ENCODE data around the gene RAB3C.

RAB3C gene

DNA sequence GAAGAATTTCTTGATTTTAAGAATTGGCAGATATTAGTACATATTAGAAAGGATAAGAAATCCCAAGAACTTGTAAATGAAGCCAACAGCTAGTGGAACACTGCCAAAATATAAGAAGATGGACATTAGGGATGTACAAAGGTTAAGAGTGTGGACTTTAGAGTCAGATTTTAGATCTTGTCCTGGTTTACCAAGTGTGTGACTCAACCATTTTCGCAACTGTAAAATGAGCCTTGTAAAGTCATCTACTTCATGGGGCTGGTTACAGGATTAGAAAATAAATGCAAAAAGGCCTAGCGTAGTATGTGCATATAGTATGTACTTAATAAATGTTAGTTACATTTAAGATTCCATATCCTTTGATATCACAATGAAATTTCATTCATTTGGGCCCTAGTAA is 260.0 kb downstream of the RAB3C start:
- DNase-seq = no peak

DNA sequence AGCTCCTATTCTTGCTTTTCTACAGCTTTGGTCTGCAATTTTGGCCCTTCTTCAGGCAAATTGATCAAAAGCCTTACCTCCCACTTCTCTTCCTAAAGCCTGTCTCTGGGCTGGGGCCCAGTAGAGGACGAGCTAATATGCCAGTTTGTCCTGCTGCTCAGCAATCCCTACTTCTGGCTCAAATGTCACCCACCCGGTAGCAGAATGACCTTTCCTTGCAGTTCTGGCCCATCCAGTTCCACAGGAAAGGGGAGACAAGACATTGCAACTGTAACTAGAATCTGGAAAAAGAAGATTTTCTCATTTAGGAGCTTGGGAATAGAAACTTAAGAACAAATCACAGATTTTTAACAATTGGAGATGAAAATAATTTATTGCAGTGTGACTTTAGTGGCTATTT is 261.5 kb downstream of the RAB3C start:
- no peak for DNase-seq

DNA sequence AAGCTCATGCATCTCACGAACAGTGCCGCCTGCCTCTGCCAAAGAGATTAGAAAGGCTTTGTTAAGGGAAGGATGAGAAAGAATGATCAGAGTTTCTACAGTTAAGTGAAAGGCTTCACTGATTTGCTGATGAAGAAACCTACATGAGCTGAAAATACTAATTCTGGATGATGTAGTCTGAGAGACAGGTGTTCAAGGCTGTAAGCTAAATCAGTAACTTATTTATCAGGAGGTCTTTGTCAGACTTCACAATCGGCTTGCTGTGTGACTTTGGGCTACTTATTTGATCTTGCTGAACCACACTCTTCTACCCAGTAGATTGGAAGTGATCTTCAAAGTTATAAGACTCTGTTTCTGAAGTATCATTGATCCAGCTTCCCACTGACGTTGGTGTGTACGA is 264.2 kb downstream of the RAB3C start:
- DNase-seq = no peak

DNA sequence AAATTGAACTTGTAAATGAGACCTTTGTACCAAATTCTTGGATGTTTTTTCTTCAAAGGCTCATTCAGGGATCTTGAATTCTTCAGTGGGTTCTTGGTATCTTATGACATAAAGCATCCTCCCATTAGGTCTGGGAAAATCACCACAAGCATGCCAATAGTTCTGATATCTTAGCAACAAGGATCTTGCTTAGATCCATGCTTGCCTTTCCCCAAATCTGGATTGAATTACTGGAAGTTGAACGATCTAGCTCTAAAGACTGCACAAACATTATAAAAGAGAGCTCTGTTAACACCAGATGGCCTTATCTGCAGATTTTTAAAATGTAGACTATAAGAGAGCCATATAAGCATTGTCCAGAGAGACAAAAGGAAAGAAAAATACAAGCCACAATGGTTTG is 266.3 kb downstream of the RAB3C start:
- DNase-seq = peak; percentile 22

DNA sequence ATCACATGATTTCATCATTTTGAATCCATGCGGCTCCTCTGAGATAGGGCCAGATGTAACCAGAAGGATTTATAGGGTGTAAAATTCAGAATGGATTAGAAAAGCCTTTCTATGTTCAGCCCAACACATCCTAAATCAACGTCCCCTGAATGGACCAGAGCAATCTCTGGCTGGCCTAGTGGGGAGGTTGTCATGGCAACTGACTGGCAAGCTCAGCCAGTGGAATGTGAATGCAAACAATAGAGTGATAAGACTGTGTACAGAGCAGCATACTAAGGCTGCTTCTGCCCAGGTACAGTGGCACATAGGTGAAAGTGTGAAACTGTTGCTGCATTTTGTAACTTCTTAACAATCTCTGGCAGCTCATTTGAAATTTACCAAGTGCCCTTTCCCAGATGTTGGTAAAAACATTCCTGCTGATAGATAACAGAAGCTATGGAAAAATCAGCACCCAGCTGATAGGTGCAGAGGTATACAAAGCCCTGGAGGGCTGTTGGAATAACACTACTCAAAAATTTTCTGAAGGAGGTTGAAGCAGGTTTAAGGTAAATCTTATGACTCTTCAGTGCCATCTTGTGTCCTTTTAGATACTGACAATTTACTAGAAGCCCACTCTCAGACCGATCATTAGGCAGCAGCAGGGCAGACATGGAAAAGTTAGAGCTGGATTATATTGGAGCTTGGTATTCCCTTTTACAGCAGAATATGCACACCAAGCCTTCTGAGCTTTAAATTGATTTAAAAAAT is 267.2 kb downstream of the RAB3C start:
- peak; percentile 27 for DNase-seq

DNA sequence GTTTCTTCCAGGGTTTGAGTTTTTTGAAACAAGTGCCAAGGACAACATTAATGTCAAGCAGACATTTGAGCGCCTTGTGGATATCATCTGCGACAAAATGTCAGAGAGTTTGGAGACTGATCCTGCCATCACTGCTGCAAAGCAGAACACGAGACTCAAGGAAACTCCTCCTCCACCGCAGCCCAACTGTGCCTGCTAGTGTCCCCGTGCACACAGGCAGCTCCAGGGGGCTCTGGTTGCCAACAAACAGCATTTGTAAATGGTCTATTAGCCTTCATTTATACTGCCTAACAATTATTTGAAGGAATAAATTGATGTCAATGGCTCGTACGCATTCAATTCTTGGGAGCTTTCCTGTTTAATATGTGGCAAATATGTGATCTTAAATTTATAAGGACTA is 268.3 kb downstream of the RAB3C start:
- no peak for DNase-seq

DNA sequence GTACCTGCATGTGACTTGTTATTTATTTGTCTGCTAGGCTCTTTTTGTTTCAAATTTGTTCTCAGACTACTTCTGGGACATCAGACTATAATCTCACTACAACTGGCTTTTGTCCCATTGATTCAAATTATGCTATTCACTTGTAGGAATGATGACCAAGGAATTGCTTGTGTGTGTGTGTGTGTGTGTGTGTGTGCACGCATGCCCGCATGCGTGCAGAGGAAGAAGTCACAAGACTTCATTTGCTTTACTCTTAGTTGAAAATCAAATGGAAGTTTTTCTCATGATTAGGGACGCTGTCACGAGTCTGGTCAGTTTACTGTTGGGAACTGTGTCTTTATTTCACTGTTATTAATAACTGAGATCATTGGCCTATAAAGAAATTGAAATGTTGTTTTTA is 268.7 kb downstream of the RAB3C start:
- no peak for DNase-seq

DNA sequence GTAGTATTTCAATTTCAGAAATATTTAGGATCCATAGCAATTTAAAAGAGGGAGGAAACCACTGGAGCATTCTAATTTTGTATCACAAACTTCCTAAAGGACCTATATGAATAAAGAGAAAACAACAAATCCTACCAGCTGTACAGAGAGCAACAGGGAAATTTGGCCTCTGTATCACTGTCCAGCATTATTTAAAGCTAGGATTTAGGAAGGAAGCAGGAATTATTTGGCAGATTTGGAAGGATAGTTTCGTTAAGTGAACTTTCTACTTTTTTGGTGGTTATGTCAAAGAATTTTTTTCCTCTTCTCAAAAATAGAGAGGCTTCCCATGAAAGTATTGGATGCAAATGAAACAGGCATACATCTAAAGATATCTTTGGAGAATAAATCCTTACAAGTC is 269.7 kb downstream of the RAB3C start:
- DNase-seq = no peak

DNA sequence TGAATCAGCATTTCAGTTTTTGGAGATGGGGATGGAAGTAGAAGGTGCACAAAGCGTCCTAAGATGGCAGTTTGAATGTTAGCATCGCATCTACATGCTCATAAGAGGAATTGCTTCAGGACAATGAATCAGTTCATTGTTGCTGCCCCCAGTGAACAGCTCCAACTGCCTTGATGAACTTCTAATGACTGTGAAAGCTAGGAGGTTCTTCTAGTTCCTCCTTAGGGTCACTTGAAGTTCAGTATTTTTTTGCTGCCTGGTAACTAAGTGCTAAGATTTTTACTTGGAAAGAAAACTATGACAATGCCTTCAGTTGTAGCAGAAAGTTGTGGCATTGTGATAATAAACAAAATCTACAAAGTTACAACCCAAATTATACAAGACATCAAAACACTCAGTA is 271.6 kb downstream of the RAB3C start:
- DNase-seq = no peak

DNA sequence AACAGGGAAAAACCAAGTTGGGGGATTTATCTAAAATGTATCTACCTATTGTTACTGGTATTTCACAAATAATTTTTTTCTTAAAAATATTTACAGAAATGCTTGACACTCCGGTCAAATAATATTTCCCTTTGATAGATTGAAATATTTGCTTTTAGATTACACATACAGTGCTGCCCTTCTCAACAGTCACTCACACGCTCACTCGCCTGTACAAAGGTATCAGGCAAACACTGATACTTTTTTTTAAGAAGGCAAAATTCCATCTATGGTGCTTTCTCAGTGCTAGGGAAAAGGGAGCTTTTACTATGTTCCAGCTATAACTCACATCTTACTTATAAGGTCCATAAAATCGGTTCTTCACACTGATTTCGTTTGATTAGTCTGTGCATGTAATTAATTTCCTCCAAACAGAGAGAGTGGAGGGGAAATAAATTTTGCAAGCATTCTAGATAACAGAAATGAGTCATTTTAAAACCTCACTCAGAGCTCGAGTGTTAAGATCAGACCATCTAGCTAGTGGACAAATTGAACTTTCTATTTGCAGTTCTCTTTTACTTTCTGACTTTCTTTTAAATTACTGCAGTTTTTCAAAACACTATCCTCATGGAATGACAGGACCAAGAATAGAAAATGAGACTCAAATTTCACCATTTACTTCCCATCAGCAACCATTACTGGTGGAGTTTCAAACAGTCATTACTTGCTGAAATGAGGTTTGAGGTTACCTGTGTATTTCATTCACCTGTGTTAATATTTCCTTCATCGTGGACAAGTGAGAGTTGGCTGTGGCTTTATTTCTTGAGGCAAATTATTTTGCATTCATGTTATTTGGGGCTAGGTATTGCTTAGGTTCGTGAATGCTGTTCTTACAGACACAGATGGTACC is 273.2 kb downstream of the RAB3C start:
- DNase-seq = no peak

DNA sequence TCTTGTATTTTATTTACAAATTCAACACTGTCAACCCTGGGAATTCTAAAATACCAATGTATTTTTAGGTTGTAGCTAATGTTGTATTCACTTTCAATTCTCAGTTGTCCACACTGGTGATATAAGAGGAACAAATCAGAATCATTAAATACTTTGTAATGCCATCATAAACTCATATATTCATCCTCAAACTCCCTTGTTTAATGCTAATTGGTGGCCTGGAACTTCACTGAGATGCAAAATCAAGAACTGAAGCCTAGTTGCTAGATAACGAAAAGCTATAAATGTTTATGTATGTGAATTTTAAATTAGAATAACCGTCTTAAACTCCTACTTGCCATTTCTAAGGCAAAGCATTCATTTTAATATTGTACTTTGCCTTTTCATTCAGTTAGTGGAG is 274.7 kb downstream of the RAB3C start:
- no peak for DNase-seq

DNA sequence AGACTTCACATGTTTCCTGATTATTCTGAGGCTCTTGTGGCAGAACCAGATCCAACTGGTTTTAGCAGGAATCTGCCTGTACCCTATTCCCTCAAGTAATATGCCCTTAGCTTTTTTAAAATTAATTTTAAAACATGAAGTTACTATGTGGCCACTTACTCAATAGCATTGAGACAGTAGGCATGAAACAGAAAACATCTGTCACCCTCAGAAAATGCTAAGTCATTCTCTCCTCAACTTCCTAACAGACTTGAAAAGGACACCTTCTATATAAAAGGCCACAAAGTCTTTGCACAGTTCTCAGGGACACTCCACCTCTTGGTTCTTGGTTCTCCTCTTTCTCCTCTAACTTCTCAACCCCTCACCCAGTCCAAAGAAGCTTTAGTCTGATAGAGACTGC is 277.8 kb downstream of the RAB3C start:
- no peak for DNase-seq

DNA sequence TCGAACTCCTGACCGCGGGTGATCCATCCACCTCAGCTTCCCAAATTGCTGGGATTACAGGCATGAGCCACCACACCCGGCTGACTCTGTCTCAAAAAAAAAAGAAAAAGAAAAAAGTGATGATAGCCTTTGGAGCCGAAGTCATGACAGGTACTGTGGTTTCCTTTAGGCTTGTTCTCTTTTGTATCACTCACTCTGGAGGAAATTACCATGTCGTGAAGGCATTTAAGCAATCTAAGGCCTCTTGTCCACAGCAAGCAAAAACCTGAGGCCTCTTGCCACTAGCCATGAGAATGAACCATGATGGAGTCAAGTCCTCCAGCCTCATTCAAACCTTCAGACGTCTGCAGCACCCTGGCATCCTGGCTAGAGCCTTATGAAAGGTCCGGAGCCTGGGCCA is 286.1 kb downstream of the RAB3C start:
- no peak for DNase-seq

DNA sequence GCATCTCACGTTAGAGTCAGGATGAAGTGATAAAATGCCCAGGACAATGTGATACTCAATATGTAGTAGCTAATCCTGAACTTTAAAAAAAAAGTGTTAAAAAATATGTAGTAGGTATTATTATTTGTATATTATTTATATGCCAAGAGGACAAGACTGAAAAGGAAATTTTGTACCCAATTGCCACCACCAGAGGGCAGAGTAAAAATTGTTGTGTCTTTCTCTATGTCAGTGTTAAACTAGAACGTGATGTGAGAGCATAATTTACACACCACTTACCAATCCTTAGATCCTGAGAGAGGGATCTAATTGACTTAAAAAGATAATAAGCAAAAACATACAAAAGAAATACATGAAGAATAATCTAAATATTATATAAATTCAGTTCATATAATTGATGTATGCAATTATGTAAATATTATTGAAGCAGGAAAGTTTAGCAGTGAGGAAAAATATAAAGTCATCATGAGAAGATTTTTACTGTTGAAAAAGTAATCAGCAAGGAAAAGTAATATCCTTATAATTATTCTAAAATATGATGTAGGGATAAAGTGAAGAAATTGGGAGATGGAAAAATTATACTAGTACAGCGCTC is 288.9 kb downstream of the RAB3C start:
- peak; percentile 34 for DNase-seq

DNA sequence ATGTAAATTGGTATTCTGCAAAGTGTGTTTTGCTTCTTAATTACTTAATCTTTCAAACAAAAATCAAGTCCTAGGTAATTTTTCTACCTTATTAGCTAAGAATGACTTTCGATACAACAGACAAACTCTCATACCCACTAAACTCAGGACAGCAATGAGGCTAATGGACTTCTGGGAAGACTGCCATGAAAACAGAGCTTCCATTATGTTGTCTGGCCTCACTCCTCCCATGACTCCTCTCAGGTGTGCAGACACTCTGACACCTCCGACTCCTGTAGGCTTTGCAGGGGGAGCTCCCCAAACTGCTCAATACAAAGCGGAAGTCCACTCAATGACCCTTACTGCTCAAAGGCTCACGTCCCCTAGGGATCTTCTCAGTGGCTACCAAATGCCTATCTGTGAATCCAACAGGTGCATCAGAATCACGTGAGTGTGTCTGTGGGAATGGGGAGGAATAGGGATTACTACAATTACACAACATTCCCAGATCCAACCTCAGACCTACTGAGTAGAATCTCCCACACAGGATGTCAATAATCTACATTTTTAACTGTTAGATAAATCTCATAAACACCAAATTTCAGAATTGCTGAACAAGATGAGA is 289.9 kb downstream of the RAB3C start:
- no peak for DNase-seq

DNA sequence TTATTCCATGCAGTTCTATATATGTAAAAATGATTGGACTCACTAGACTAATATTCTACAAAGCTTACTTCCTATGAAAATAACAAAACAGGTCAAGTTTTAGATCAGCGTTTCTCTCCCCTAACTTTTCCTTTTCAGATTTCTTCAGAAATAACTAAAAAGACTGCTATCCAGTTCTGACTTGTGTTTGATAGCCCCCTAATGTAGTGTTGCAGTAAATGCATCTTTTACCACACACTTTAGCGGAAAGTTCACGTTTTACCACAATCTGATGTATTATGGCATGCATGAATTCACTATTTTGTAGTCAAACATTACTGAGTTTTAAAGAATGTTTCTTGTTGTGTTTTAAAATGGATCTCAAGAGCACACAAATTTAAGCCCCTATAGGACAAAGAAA is 292.7 kb downstream of the RAB3C start:
- no peak for DNase-seq

DNA sequence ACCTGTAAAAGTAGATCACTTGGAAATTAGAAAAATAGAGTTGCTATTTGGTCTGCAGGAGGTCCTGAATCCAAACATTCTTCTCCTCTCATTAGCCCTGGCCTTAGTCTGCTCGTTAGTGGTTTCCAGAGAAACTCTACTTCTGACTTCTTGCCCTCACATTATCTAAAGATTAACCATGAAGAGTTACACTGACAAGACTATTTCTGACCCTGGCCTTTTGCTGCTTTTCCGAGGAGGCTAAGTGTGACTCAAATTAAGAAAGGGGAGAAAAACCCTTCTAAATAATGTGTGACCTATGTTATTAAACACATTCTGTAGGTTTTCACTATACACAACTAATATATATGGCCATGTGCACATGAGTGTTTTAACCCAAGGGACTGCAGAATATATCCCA is 302.4 kb downstream of the RAB3C start:
- DNase-seq = no peak

DNA sequence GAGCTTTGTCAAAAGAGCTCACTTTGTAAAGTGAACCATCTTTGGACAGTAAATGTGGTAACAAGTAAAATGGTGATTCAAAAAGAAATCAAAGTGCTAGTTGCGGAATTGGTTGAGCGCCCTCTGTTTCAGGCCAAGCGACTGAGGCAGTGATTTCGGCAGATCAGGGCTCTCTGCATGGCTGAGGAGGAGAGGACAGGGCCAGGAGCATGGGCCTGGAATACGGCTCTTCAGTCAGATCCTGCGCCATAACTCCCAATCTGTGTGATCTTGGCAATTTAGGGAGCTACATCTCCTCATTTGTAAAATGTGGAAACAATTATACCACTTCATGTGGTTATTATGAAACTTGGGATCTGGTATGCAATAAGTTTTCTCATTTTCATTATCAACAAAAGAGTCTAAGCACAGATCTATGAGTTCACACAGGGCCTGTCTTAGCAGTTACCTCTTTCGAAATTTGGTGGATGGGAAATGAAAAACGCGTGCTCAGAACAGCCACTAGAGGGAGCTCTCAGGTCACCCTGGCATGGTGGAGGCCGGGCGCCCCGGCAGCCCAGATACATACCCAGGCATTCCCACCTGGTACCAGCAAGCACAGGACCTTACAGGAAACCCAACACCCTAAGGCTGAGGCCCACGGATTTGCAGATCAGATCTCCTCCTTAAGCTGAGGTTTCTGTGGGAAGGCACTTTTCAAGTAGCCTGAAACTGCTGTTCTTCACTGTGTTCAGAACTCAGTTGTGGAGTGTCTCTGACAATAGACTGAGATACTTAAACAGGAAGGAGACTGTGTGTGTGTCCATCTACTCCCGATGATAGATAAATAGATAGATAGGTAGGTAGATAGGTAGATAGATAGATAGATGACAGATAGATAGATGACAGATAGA is 303.7 kb downstream of the RAB3C start:
- DNase-seq = peak; percentile 61

DNA sequence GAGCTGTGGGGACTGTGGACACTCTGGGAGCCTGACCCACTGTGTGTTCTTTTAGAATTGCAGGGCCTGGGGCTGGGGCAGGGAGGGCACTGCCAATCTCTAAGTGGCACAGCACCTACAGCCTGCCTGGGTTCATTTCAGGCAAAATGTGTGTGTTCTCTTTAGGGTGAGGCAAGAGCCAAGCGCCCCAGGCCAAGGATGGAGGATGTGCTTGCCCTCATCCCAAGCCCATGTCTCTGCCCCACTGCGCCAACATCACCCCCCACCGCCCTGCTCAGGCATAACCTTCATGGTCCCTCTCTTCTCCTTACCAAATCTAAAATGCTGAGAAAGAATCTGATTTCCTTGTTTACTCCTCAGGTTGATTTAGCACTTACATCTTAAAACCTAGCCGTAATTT is 304.4 kb downstream of the RAB3C start:
- no peak for DNase-seq

DNA sequence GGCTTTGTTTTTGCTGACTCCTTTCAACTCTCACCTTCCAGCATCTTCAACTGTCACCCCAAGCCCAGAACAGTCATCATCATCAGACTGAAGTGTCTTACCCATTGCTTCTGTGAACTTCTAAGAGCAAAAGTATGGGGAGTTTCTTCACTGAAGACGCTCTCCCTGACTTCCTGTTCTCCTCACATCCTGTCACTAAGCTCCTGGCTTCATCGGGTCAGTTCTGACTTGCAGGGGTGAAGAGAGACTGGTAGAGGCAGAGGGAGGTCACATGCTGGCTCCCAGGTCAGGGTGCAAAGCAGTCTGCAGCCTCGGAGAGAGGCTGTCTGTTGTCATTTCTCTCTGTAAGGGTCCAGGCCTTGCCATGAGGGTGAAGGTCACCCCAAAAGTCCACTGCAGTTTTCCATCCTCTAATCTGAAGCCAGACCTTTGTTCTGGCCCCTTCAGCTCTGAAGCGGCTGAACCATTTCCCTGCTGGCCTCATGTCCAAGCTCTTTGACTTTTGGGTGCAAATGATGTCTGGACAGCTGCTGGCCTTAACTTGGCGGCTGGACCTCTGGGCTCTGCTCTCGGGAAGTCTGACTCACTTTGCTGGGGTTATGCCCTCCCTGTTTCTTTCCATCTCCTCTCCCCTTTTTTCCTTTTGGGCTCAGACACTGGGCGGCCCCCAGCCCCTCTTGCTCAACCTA is 305.0 kb downstream of the RAB3C start:
- DNase-seq = no peak

DNA sequence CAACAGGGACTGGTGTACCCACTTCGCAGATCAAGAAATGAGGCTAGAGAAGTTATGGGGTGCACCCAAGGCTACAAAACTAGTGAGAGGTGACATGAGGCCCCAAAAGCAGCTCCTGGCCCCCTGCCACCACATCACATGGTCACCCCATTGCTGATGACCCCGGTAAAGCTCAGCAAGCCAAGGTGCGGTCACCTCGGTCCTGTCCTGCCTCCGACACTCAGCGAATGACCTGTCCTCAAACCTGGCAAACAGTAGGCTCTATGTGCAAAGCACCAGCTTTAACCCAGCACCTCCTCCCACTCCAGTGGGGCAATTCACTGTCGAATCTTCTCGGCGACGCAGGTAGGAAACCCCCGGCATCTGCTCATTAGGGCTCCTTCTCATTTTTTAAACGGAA is 307.4 kb downstream of the RAB3C start:
- no peak for DNase-seq

DNA sequence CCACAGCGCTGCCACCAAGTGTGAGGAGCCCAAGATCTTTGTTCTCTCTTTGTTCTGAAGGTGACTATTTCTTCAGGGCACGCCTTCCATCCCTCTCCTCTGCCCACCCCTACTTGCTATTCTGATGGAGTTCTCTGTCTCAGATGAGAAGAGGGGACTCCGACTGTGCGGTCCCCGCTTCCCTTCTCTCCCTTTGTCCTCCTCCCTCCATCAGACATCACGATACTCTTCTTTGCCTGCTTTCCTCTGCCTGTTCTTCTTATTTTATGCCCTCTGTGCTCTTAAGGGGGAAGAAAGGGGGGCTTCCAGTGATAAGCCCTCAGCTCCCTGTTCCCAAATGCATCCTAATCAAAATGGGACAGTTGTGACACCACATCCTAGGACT is 307.8 kb downstream of the RAB3C start:
- DNase-seq = no peak
